ENCODE data around the gene EPB41L2. TPM values are rescaled to one million over a fixed set of nuclear protein-coding genes. Genes with fewer than 3 reads are reported as not detected.
A peak's percentile ranks its signal among the peaks of the same experiment; 100 is the strongest.
"Not testable (repeated sequence)": the region's sequence is repeated elsewhere in the genome, so short reads cannot be mapped to it uniquely, and the experiment has no call there.

The EPB41L2 gene
- total RNA-seq, 1 donor from 2014 or later: 136 TPM

- Histone ChIP-seq H3K36me3 (ENCODE audit: insufficient read depth, low read length) (no peaks in the 10 kb centered on the region), H3K4me3 (ENCODE audit: insufficient read depth, low read depth, low read length) (no peak overlapping the region), H3K4me1 (ENCODE audit: insufficient read depth, low read length) (peaks cover 4% of the 10 kb centered on the region), H2AFZ (ENCODE audit: low read depth, low read length) (no peak overlapping the region), H3K27me3 (ENCODE audit: insufficient read depth, low read length) (no peaks in the 10 kb centered on the region), H3K9ac (ENCODE audit: low read length) (no peak overlapping the region), H4K20me1 (ENCODE audit: insufficient read depth, low read length) (no peaks in the 10 kb centered on the region), H3K4me2 (ENCODE audit: low read length) (no peak overlapping the region), H3K79me2 (ENCODE audit: insufficient read depth, low read length) (no peaks in the 10 kb centered on the region), H3K9me3 (ENCODE audit: insufficient read depth, low read depth, low read length) (no peaks in the 10 kb centered on the region), H3K27ac (ENCODE audit: low read depth, low read length) (no peak overlapping the region)
- Mint-ChIP-seq H3K36me3 (ENCODE audit: low read depth, unreplicated experiment) (no peaks in the 10 kb centered on the region), H3K27me3 (ENCODE audit: low read depth, unreplicated experiment) (no peaks in the 10 kb centered on the region), H3K4me1 (ENCODE audit: low read depth, unreplicated experiment) (no peaks in the 10 kb centered on the region), H3K9me3 (ENCODE audit: unreplicated experiment) (no peaks in the 10 kb centered on the region), H3K4me3 (ENCODE audit: unreplicated experiment) (no peak overlapping the region), H3K27ac (ENCODE audit: unreplicated experiment) (no peak overlapping the region)
- no peak for TF ChIP-seq CTCF (IDR thresholded peaks at IDR 0.05; ENCODE audit: insufficient read depth, low read depth, low read length)
- no peak for TF ChIP-seq EZH2 (IDR thresholded peaks at IDR 0.05; ENCODE audit: insufficient read depth, low read length)
- DNase-seq (ENCODE audit: low read depth) (peak; percentile 52), FAIRE-seq (no peak)
These were observed 252.6 kb downstream of the EPB41L2 start for GRCh38 chr6:130810307-130811030.

- not testable (repeated sequence) for H3K4me1 ChIP-seq (ENCODE audit: insufficient read depth, low read length); H3K27me3 Mint-ChIP-seq (ENCODE audit: low read depth, unreplicated experiment); H3K27me3 ChIP-seq (ENCODE audit: insufficient read depth, low read length); DNase-seq (ENCODE audit: low read depth); H3K4me3 Mint-ChIP-seq (ENCODE audit: unreplicated experiment); FAIRE-seq; H3K27ac Mint-ChIP-seq (ENCODE audit: unreplicated experiment); H3K4me2 ChIP-seq (ENCODE audit: low read length); H3K9me3 ChIP-seq (ENCODE audit: insufficient read depth, low read depth, low read length); H3K4me1 Mint-ChIP-seq (ENCODE audit: low read depth, unreplicated experiment); H3K36me3 Mint-ChIP-seq (ENCODE audit: low read depth, unreplicated experiment); H3K9ac ChIP-seq (ENCODE audit: low read length); H3K36me3 ChIP-seq (ENCODE audit: insufficient read depth, low read length); H3K4me3 ChIP-seq (ENCODE audit: insufficient read depth, low read depth, low read length); H2AFZ ChIP-seq (ENCODE audit: low read depth, low read length); H3K79me2 ChIP-seq (ENCODE audit: insufficient read depth, low read length); H4K20me1 ChIP-seq (ENCODE audit: insufficient read depth, low read length); H3K27ac ChIP-seq (ENCODE audit: low read depth, low read length)
- peaks cover 11% of the 10 kb centered on the region for H3K9me3 Mint-ChIP-seq (ENCODE audit: unreplicated experiment)
These were observed 261.7 kb downstream of the EPB41L2 start for GRCh38 chr6:130801368-130801767.

- FAIRE-seq: no peak
- H3K4me3 ChIP-seq (ENCODE audit: insufficient read depth, low read depth, low read length): no peak overlapping the region
- Mint-ChIP-seq H3K9me3 (ENCODE audit: unreplicated experiment) (peaks cover 8% of the 10 kb centered on the region), H3K4me1 (ENCODE audit: low read depth, unreplicated experiment) (no peaks in the 10 kb centered on the region), H3K27me3 (ENCODE audit: low read depth, unreplicated experiment) (peaks cover 2% of the 10 kb centered on the region), H3K27ac (ENCODE audit: unreplicated experiment) (no peak overlapping the region), H3K4me3 (ENCODE audit: unreplicated experiment) (no peak overlapping the region), H3K36me3 (ENCODE audit: low read depth, unreplicated experiment) (no peaks in the 10 kb centered on the region)
- H2AFZ ChIP-seq (ENCODE audit: low read depth, low read length): no peak overlapping the region
- H3K36me3 ChIP-seq (ENCODE audit: insufficient read depth, low read length): no peaks in the 10 kb centered on the region
- no peaks in the 10 kb centered on the region for H4K20me1 ChIP-seq (ENCODE audit: insufficient read depth, low read length)
- no peaks in the 10 kb centered on the region for H3K79me2 ChIP-seq (ENCODE audit: insufficient read depth, low read length)
- no peak for DNase-seq (ENCODE audit: low read depth)
- H3K9me3 ChIP-seq (ENCODE audit: insufficient read depth, low read depth, low read length): no peaks in the 10 kb centered on the region
- TF ChIP-seq EZH2 (IDR thresholded peaks at IDR 0.05; ENCODE audit: insufficient read depth, low read length) (no peak), CTCF (IDR thresholded peaks at IDR 0.05; ENCODE audit: insufficient read depth, low read depth, low read length) (no peak)
- no peaks in the 10 kb centered on the region for H3K4me1 ChIP-seq (ENCODE audit: insufficient read depth, low read length)
- H3K27me3 ChIP-seq (ENCODE audit: insufficient read depth, low read length): no peaks in the 10 kb centered on the region
- H3K27ac ChIP-seq (ENCODE audit: low read depth, low read length): no peak overlapping the region
- no peak overlapping the region for H3K9ac ChIP-seq (ENCODE audit: low read length)
- no peak overlapping the region for H3K4me2 ChIP-seq (ENCODE audit: low read length)
These were observed 266.0 kb downstream of the EPB41L2 start for GRCh38 chr6:130797061-130797460.
